Measurements from ENCODE around the gene ADAMTS16.

The ADAMTS16 gene

GRCh38 chr5:5363045-5363444, 222.9 kb downstream of the ADAMTS16 start:
- in situ Hi-C loops (cut with HindIII; ENCODE audit: low sequenced_read_pairs), result no loop called here

DNA sequence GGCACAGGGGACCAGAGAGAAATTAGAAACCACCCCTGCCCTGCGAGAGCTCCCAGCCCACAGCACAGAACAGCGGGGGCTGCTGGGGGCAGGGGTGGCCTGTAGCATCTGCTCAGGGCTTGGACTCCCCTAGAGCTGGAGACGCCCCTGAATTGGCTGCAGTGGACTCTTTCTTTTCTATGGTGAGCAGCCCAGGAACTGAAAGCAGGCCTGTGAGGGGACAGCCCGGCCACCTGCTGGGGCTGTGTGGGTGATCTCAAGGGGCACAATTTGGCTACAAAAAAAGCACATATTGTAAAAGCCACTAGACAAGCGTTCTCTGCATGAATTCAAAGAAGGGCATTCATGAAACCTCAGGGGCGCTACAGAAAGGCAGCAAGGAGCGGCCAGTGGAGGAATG, 224.8 kb downstream of the ADAMTS16 start:
- in situ Hi-C loops (cut with HindIII; ENCODE audit: low sequenced_read_pairs), result no loop called here

DNA sequence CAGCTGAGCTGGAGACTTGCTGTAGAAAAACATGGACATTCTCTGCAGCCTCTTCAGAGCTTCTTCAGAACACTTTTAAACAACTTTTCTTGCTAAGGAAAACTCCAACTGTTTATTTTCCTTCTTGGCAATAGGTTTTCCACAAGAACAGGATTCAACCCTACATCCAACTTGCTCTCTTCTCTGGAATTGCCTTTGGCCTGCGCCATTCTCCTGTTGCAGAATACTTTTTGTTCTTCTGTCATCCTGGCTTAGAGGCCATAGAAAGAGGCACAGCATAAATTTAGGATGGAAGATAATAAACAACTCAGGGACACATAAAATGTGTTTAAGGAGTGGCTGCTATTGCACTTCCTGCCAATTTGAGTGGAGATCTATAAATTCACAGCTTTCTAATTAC, 227.6 kb downstream of the ADAMTS16 start:
- in situ Hi-C loops (cut with HindIII; ENCODE audit: low sequenced_read_pairs), result no loop called here

GRCh38 chr5:5369051-5369605, 229.0 kb downstream of the ADAMTS16 start:
- in situ Hi-C loops (cut with HindIII; ENCODE audit: low sequenced_read_pairs), result no loop called here
